Activated CD8-positive, alpha-beta memory T cell treated with anti-CD3 and anti-CD28 coated beads, Interleukin-2, amount 10 ng/mL, durations not matched to agents 7 days and 5 days (primary cell): ENCODE measurements around the gene CHI3L2. TPM values are rescaled to one million over a fixed set of nuclear protein-coding genes. Genes with fewer than 3 reads are reported as not detected.

ENCODE experiments used
- ATAC-seq: fragments of 150-1000 bp; cut with Tn5 transposase; one replicate; pipeline ENCODE4 v1.10.0; 2021; ENCODE audit warnings: moderate library complexity
- CTCF ChIA-PET: fragments of 350-600 bp; sonication (Branson Sonifier 250); formaldehyde crosslinking; loops from one replicate; lab custom pipeline; 2021; ENCODE audit warnings: antibody characterized with exemption; lab: Charles Lee
- DNase-seq: peaks from one replicate; pipeline ENCODE4 v3.0.0-alpha.2; 2020
- H3K27ac Mint-ChIP-seq: one replicate; pipeline ENCODE4 v1.8.0; 2021; ENCODE audit warnings: mild to moderate bottlenecking, mixed read lengths
- H3K27me3 Mint-ChIP-seq: one replicate; pipeline ENCODE4 v1.8.0; 2021; ENCODE audit warnings: mixed read lengths
- H3K36me3 Mint-ChIP-seq: one replicate; pipeline ENCODE4 v1.8.0; 2021; ENCODE audit warnings: mild to moderate bottlenecking, mixed read lengths
- H3K4me1 Mint-ChIP-seq: one replicate; pipeline ENCODE4 v1.8.0; 2021; ENCODE audit warnings: mixed read lengths
- H3K4me3 Mint-ChIP-seq: one replicate; pipeline ENCODE4 v1.8.0; 2021; ENCODE audit warnings: mild to moderate bottlenecking, moderate library complexity, mixed read lengths
- H3K9me3 Mint-ChIP-seq: one replicate; pipeline ENCODE4 v1.8.0; 2022; ENCODE audit warnings: low read depth, mixed read lengths
- total RNA-seq, 2 experiments: library from RNA; stranded (reverse); gene quantifications; one replicate each; pipeline ENCODE4 v1.2.3, GENCODE V29; 2021

CHI3L2 gene
- total RNA-seq: 10 to 100 TPM in 1 of 2 experiments, 1 to 10 TPM in 1; 6.7 to 13.0 TPM

DNA sequence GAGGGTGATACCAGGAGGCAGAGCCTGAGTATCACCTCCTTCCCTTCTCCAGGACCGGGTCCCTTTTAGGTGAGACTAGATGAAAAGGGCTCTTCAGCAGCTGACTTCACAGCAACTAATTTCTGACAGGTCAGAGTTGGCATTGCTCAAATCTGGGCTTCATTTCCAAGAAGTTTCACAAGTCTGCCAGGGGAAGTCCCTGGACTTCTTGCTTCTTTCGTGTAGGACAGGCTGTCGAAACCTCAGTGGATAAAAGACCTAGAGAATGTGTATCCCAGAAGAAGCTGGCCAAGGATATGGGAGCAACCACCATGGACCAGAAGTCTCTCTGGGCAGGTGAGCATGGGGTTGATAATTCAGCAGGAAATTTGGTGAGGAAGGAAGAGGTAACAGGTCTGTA lies at the start of gene CHI3L2:
TSS of gene CHI3L2 (plus strand) at position 280 of the 400 bp plus-strand sequence. CDS start at position 297, 17 bp downstream.
- H3K27me3 Mint-ChIP-seq: no peaks in the 10 kb centered on the region
- H3K36me3 Mint-ChIP-seq: peaks cover 2% of the 10 kb centered on the region
- no peaks in the 10 kb centered on the region for H3K9me3 Mint-ChIP-seq
- CTCF ChIA-PET: interaction anchor here (0.9 to 20.1 kb wide), 5 partner anchors 13 to 280 kb away, joined by 3 to 392 read pairs (median 4); partner anchors contain the start of gene DENND2D
- peaks cover 67% of the 10 kb centered on the region for H3K4me1 Mint-ChIP-seq
- no peak within 1 kb of the TSS for H3K4me3 Mint-ChIP-seq
- no peak within 1 kb of the TSS for H3K27ac Mint-ChIP-seq
- ATAC-seq: no peak
- no peak for DNase-seq

- Mint-ChIP-seq H3K4me1 (peaks cover 8% of the 10 kb centered on the region), H3K27ac (no peak overlapping the region), H3K4me3 (no peak overlapping the region), H3K36me3 (peaks cover 62% of the 10 kb centered on the region), H3K9me3 (no peaks in the 10 kb centered on the region), H3K27me3 (no peaks in the 10 kb centered on the region)
- ATAC-seq (no peak), DNase-seq (no peak)
- CTCF ChIA-PET: interaction anchor here (1.3 kb wide), 1 partner anchor 16 kb away, joined by 4 read pairs; no protein-coding TSS in a partner anchor
These were observed 47.5 kb upstream of the CHI3L2 start for GRCh38 chr1:111179968-111180533.

DNA sequence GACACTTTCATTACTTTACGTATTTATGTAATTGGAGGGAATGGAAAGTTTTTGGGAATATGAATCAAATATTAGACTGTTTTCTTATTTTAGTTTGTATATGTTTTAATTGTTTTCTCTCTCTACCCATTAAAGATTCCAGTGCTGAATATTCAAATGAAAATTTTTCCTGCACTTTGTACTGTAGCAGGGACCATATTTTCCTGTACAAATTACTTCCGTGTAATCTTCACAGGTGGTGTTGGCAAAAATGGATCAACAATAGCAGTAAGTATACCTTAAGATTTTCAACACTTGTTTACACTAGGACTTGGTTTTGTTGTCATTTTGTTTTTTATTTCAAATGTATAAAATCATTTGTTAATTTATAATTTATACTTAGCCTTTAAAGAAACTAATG lies 45.5 kb upstream of the CHI3L2 start:
- peaks cover 68% of the 10 kb centered on the region for H3K36me3 Mint-ChIP-seq
- H3K9me3 Mint-ChIP-seq: no peaks in the 10 kb centered on the region
- H3K27ac Mint-ChIP-seq: no peak overlapping the region
- CTCF ChIA-PET: interaction anchor here (0.7 to 2.3 kb wide), 4 partner anchors 16 to 227 kb away, joined by 3 to 9 read pairs (median 4); no protein-coding TSS in a partner anchor
- H3K4me3 Mint-ChIP-seq: no peak overlapping the region
- H3K27me3 Mint-ChIP-seq: no peaks in the 10 kb centered on the region
- ATAC-seq (no peak), DNase-seq (no peak)
- peaks cover 17% of the 10 kb centered on the region for H3K4me1 Mint-ChIP-seq

- Mint-ChIP-seq H3K9me3 (no peaks in the 10 kb centered on the region), H3K36me3 (peaks cover 73% of the 10 kb centered on the region), H3K4me1 (peaks cover 29% of the 10 kb centered on the region), H3K4me3 (no peak overlapping the region), H3K27ac (no peak overlapping the region), H3K27me3 (no peaks in the 10 kb centered on the region)
- ATAC-seq (no peak), DNase-seq (no peak)
- CTCF ChIA-PET: interaction anchor here (1.5 to 2.3 kb wide), 3 partner anchors 15 to 217 kb away, joined by 4 to 9 read pairs (median 7); no protein-coding TSS in a partner anchor
These were observed 44.0 kb upstream of the CHI3L2 start for GRCh38 chr1:111183308-111184069.

DNA sequence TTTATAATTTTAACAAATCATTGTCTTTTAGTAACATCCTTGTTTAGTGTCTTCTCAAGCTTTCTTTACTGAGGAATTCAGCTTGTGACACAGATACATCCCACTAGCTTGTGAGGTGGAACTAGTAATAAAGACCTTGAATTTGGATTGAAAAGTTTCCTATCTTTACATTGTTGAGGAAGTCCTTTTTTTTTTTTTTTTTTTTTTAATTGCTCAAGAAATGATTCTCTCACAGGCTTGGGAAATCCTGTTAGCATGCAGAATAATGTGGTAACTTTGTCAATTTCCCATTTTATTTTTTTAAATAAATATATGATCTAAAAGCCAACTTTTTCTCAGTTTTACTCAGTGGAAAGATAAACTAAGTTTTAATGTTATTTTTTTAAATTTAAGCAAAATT lies 42.9 kb upstream of the CHI3L2 start:
- Mint-ChIP-seq H3K27ac (no peak overlapping the region), H3K9me3 (no peaks in the 10 kb centered on the region), H3K27me3 (no peaks in the 10 kb centered on the region), H3K4me1 (peaks cover 40% of the 10 kb centered on the region), H3K36me3 (peaks cover 78% of the 10 kb centered on the region), H3K4me3 (no peak overlapping the region)
- DNase-seq (no peak), ATAC-seq (no peak)
- CTCF ChIA-PET: no interaction called here

- H3K4me1 Mint-ChIP-seq: peaks cover 88% of the 10 kb centered on the region
- H3K36me3 Mint-ChIP-seq: peaks cover 92% of the 10 kb centered on the region
- CTCF ChIA-PET: interaction anchor here (0.6 to 15.0 kb wide), 2 partner anchors 31 to 459 kb away, joined by 4 to 392 read pairs; partner anchors contain the start of gene CHI3L2
- ATAC-seq (no peak), DNase-seq (no peak)
- peak overlapping the region; percentile 50 for H3K27ac Mint-ChIP-seq
- H3K27me3 Mint-ChIP-seq: no peaks in the 10 kb centered on the region
- H3K9me3 Mint-ChIP-seq: no peaks in the 10 kb centered on the region
- H3K4me3 Mint-ChIP-seq: no peak overlapping the region
These were observed 36.5 kb upstream of the CHI3L2 start for GRCh38 chr1:111190931-111191451.

- ATAC-seq: no peak
- H3K27me3 Mint-ChIP-seq: no peaks in the 10 kb centered on the region
- CTCF ChIA-PET: interaction anchor here (0.6 to 15.0 kb wide), 2 partner anchors 31 to 459 kb away, joined by 4 to 392 read pairs; partner anchors contain the start of gene CHI3L2
- peak overlapping the region; percentile 50 for H3K27ac Mint-ChIP-seq
- no peak overlapping the region for H3K4me3 Mint-ChIP-seq
- no peak for DNase-seq
- H3K4me1 Mint-ChIP-seq: peaks cover 93% of the 10 kb centered on the region
- no peaks in the 10 kb centered on the region for H3K9me3 Mint-ChIP-seq
- peaks cover 92% of the 10 kb centered on the region for H3K36me3 Mint-ChIP-seq
These were observed 36.0 kb upstream of the CHI3L2 start for GRCh38 chr1:111191496-111191895.

DNA sequence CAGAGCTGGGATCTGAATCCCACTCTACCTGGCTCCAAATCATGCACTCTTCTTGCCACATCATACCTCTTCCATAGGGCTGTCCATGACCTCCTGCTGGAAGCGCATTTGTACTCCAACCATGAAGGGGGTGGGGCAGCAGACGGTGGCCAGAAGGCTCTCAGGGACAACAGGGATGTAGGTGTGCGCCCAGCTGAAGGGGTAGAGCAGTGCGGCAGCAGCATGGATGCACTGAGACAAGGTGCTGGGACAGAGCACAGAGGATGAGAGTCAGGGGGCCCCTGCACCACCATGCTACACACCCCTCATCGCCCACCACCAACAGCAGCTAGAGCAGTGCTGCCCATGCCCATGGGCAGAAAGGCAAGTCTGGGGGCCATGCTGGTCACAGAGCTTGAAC lies 35.4 kb upstream of the CHI3L2 start:
- CTCF ChIA-PET: interaction anchor here (1.0 to 15.0 kb wide), 2 partner anchors 30 to 208 kb away, joined by 4 to 392 read pairs; partner anchors contain the start of gene CHI3L2

GRCh38 chr1:111192658-111193519 lies 34.6 kb upstream of the CHI3L2 start:
- Mint-ChIP-seq H3K27ac (peak overlapping the region; percentile 83), H3K27me3 (no peaks in the 10 kb centered on the region), H3K36me3 (peaks cover 95% of the 10 kb centered on the region), H3K4me1 (peaks cover 98% of the 10 kb centered on the region), H3K4me3 (peak overlapping the region; percentile 17), H3K9me3 (no peaks in the 10 kb centered on the region)
- DNase-seq (no peak), ATAC-seq (no peak)
- CTCF ChIA-PET: interaction anchor here (1.0 to 15.0 kb wide), 4 partner anchors 29 to 207 kb away, joined by 4 to 392 read pairs (median 5); partner anchors contain the start of gene CHI3L2

More for the DNA sequence above, 35.4 kb upstream of the CHI3L2 start:
- H3K27me3 Mint-ChIP-seq: no peaks in the 10 kb centered on the region
- ATAC-seq (no peak), DNase-seq (no peak)
- H3K36me3 Mint-ChIP-seq: peaks cover 92% of the 10 kb centered on the region
- H3K27ac Mint-ChIP-seq: peak overlapping the region; percentile 83
- H3K4me1 Mint-ChIP-seq: peaks cover 95% of the 10 kb centered on the region
- H3K4me3 Mint-ChIP-seq: no peak overlapping the region
- H3K9me3 Mint-ChIP-seq: no peaks in the 10 kb centered on the region

- ATAC-seq (no peak), DNase-seq (no peak)
- no peaks in the 10 kb centered on the region for H3K27me3 Mint-ChIP-seq
- CTCF ChIA-PET: interaction anchor here (1.1 to 15.0 kb wide), 3 partner anchors 28 to 206 kb away, joined by 5 to 392 read pairs (median 5); partner anchors contain the start of gene CHI3L2
- peaks cover 90% of the 10 kb centered on the region for H3K4me1 Mint-ChIP-seq
- peak overlapping the region; percentile 97 for H3K4me3 Mint-ChIP-seq
- peak overlapping the region; percentile 83 for H3K27ac Mint-ChIP-seq
- peaks cover 95% of the 10 kb centered on the region for H3K36me3 Mint-ChIP-seq
- H3K9me3 Mint-ChIP-seq: no peaks in the 10 kb centered on the region
These were observed 33.6 kb upstream of the CHI3L2 start for GRCh38 chr1:111193712-111194480.

GRCh38 chr1:111195002-111195684 lies 32.4 kb upstream of the CHI3L2 start:
- Mint-ChIP-seq H3K4me1 (peaks cover 80% of the 10 kb centered on the region), H3K27me3 (no peaks in the 10 kb centered on the region), H3K4me3 (peak overlapping the region; percentile 97), H3K9me3 (no peaks in the 10 kb centered on the region), H3K27ac (peak overlapping the region; percentile 58), H3K36me3 (peaks cover 96% of the 10 kb centered on the region)
- DNase-seq (no peak), ATAC-seq (no peak)
- CTCF ChIA-PET: interaction anchor here (0.9 to 15.0 kb wide), 4 partner anchors 7 to 206 kb away, joined by 3 to 392 read pairs (median 4); partner anchors contain the start of gene CHI3L2
